Measurements from ENCODE around the gene SMIM33. TPM values are rescaled to one million over a fixed set of nuclear protein-coding genes. Genes with fewer than 3 reads are reported as not detected.
"Not testable (repeated sequence)": the region's sequence is repeated elsewhere in the genome, so short reads cannot be mapped to it uniquely, and the experiment has no call there.

Gene SMIM33
- total RNA-seq, 1 experiment from 2014 or later, result not detected

DNA sequence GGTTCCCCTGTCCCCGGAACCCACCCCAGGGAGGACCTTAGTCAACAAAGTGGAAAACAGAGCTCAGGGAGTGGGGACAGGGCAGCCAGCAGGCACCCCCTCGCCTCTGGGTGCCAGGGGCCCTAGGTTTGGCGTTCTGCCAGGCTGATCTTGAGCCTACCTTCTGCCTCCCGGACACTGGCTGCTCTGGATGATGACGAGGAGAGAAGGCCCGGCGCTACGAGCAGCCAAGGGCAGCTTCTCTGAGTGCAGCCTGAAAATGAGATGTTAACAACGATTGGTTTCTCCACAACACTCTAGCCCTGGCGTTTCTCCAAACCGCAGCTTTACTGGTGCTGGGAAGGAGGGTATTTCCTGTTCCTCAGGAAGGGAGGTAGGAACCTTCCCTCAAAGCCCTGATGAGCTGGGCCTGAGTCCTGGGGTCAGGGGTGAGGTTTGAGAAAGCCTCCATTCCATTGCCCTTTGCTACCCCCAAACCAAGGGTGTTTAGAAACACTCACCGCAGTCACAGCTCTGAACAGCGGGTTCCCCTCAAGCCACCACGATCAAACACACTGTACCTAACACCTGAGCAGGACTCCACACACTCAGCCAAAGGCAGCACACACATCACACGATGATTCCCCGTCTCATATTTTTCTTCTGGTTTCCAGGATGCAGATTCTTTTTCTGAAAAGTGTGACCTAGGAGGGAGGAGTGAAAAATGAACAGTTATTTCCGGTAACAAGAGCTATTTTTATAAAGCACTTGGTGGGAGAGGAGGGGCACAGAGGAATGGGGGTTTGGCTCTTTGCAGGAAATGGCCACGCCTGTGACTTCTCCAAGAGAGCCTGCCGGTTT lies 11.5 kb downstream of the SMIM33 start, which contains the start of gene STING1:
TSS of gene STING1 (minus strand) at position 709 of the 840 bp plus-strand sequence. CDS start 1,054 bp downstream, outside the sequence.
- peak; percentile 95 for DNase-seq (ENCODE audit: low read depth)

DNA sequence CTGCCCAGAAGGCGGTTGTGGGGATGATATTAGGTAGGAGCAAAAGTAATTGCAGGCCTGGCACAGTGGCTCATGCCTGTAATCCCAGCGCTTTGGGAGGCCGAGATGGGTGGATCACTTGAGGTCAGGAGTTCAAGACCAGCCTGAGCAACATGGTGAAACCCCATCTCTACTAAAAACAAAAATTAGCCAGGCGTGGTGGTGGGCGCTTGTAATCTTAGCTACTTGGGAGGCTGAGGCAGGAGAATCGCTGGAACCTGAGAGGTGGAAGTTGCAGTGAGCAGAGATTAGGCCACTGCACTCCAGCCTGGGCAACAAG lies 12.0 kb downstream of the SMIM33 start:
- not testable (repeated sequence) for DNase-seq (ENCODE audit: low read depth)

GRCh38 chr5:139486201-139486600 lies 15.4 kb downstream of the SMIM33 start:
- DNase-seq (ENCODE audit: low read depth), result no peak

DNA sequence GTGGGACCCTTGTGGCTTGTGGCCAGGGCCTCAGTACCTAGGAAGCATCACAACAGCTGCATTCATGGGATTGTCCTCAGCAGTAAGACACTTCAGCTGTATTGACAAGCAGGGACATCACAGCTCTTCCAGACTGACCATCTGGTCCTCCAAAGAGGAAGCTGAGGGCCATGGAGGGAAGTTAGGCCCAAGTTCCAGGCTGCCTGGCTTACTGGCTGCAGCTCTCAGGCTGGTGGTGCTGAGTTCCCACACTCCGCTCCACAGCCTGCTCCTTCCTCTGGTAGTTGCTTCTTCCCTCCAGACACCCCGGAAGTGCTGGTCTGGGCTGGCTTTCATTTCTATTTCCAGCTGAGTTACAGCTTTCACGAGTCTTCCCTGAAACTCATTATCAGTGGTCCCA lies 17.5 kb downstream of the SMIM33 start:
- DNase-seq (ENCODE audit: low read depth), result no peak

GRCh38 chr5:139492700-139493192 lies 21.9 kb downstream of the SMIM33 start:
- DNase-seq (ENCODE audit: low read depth), result peak; percentile 71

GRCh38 chr5:139494256-139494655 lies 23.5 kb downstream of the SMIM33 start:
- DNase-seq (ENCODE audit: low read depth), result no peak

DNA sequence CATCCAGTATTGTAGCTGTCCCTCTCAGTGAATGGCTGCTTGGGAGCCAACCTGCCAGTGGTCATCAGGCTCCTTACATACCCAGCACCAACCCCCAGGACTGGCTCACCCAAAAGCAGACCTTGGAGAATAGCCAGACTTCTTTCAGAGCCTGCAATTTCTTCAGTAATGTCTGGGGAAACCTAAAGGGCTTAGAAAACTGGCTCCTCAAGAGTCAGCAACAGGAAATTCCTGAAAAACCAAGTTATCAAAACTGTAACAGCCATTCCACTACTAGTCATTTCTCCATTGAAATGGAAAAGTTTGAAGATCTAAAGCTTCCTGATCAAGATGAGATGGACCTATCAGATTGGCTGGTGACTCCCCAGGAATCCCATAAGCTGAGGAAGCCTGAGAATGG lies 24.0 kb downstream of the SMIM33 start:
- no peak for DNase-seq (ENCODE audit: low read depth)

- no peak for DNase-seq (ENCODE audit: low read depth)
Observed at GRCh38 chr5:139495638-139496435, 25.0 kb downstream of the SMIM33 start.

DNA sequence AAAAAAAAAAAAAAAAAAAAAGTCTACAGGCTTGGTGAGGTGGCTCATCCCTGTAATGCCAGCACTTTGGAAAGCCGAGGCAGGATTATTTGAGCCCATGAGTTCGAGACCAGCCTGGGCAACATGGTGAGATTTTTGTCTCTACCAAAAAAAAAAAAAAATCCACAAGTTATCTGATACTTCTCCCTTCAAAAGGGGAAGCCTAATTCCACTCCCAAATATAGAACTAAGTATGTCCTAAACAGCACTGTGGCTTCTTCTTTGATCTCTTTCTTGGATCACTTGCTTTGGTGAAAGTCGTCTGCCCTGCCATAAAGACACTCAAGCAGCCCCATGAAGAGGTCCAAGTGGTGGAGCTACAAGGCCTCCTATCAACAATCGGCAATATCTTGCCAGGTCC lies 30.6 kb downstream of the SMIM33 start:
- DNase-seq (ENCODE audit: low read depth), result no peak

- DNase-seq (ENCODE audit: low read depth), result not testable (repeated sequence)
Observed at GRCh38 chr5:139503036-139503817, 32.4 kb downstream of the SMIM33 start.

DNA sequence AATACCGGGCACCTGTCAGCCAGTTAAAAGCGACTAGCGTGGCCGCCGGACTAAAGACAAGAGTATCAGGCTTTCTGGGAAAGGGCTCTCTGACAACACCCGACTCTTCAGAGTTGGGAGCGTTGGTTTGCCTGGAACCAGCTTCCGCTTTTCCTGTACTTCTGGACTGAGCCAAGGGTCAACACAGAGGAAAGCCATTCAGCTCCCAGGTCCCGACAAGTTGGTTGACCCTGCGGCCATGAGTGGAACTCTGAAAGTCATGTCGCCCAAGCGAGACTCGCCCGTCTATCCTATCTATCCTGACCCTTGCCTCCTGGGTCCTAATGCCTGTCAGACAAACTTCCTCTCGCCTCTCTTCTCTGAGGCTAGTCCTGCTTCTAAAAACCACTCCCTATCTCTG lies 33.1 kb downstream of the SMIM33 start:
- DNase-seq (ENCODE audit: low read depth), result not testable (repeated sequence)

GRCh38 chr5:139504722-139505121 lies 33.9 kb downstream of the SMIM33 start:
- not testable (repeated sequence) for DNase-seq (ENCODE audit: low read depth)

DNA sequence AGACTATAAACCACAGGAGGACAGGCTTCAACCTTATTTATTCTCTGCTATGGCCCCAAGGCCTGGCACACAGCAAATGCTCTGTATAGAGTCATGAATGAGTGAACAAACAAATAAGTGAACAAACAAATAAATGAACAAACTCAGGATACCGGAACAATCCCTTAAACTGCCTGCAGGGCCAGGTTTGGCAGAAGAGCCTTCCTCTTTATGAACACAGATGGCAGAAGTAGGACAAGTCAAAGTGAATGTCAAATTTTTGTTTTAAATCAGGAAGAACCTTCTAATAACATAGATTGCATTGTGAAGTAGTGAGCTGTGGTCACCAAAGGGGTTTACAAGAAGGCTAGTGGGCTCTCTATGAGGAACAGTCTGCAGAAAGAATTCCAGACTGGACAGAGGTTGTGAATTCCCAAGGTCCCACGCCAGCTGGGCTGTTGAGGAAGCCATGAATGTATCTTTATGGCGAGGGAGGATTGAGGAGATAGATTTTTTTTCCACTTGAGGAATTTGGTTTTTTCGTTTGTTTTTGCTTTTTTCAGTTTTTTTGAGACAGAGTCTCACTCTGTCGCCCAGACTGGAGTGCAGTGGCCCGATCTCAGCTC lies 42.1 kb downstream of the SMIM33 start:
- no peak for DNase-seq (ENCODE audit: low read depth)

DNA sequence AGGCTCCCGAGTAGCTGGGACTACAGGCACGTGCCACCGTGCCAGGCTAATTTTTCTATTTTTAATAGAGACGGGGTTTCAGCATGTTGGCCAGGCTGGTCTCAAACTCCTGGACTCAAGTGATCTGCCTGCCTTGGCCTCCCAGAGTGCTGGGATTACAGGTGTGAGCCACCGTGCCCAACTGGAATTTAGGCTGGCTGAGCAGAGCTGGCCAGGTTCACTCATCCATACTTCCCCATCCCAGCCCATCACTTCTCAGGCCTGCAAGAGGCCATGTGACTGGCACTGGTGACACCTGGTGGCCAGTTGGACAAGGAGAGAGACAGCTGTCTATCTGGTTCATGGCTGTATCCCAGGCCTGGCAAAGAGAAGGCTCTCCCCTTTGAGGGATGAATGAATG lies 42.6 kb downstream of the SMIM33 start:
- peak; percentile 78 for DNase-seq (ENCODE audit: low read depth)

GRCh38 chr5:139513852-139514485 lies 43.2 kb downstream of the SMIM33 start:
- DNase-seq (ENCODE audit: low read depth), result no peak

DNA sequence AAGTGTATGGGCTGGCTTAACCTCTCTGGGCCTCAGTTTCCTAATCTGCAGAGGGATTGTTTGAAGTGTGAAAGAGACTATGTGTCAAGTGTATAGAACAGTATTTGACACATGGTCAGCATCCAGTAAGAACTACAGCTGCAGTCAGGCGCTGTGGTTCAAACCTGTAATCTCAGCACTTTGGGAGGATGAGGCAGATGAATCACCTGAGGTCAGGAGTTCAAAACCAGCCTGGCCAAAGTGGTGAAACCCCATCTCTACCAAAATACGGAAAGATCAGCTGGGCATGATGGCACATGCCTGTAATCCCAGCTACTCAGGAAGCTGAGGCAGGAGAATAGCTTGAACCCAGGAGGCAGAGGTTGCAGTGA lies 43.7 kb downstream of the SMIM33 start:
- DNase-seq (ENCODE audit: low read depth), result no peak

- peak; percentile 75 for DNase-seq (ENCODE audit: low read depth)
Observed at GRCh38 chr5:139517683-139518564, 47.1 kb downstream of the SMIM33 start.

Measured in RPMI7951 (cell line).